IMR-90 (cell line): Measurements from ENCODE around the gene ARHGEF7.

Experiments used
- BHLHE40 ChIP-seq: fragments of 150-350 bp; IDR thresholded peaks from 2 replicates; pipeline ENCODE4 v1.6.1; 2016; ENCODE audit warnings: mild to moderate bottlenecking, low read depth, low read length
- MAFK ChIP-seq: IDR thresholded peaks from 2 replicates; pipeline ENCODE4 v1.6.1; 2012; ENCODE audit warnings: low read depth, low read length, improper control_type of control experiment
- NFE2L2 ChIP-seq: fragments of 150-350 bp; IDR thresholded peaks from 2 replicates; pipeline ENCODE4 v1.6.1; 2016; ENCODE audit warnings: low read depth, mild to moderate bottlenecking, low read length
- POLR2A ChIP-seq: IDR thresholded peaks from 2 replicates; pipeline ENCODE4 v1.6.1; 2012; ENCODE audit warnings: mild to moderate bottlenecking, low read depth, low read length
- RAD21 ChIP-seq: IDR thresholded peaks from 2 replicates; pipeline ENCODE4 v1.6.1; 2012; ENCODE audit warnings: low read length, improper control_type of control experiment
- RFX5 ChIP-seq: IDR thresholded peaks from 2 replicates; pipeline ENCODE4 v1.8.0; 2012; ENCODE audit warnings: low read depth, mild to moderate bottlenecking, low read length, moderate library complexity
- SMC3 ChIP-seq: fragments of 150-350 bp; IDR thresholded peaks from 2 replicates; pipeline ENCODE4 v1.6.1; 2016; ENCODE audit warnings: low read depth, mild to moderate bottlenecking, antibody characterized with exemption, low read length, moderate library complexity
- TF ChIP-seq, protein P1 (sequence below): conservative IDR thresholded peaks from 2 replicates; pipeline ENCODE4 v1.5.1; 2012; ENCODE audit warnings: mild to moderate bottlenecking, low read depth, low read length, improper control_type of control experiment
- TF ChIP-seq, protein P2 (sequence below): fragments of 150-350 bp; IDR thresholded peaks from 2 replicates; pipeline ENCODE4 v1.6.1; 2017; ENCODE audit warnings: mild to moderate bottlenecking, antibody characterized with exemption, low read length, low read depth

- TF ChIP-seq, protein P1, sequence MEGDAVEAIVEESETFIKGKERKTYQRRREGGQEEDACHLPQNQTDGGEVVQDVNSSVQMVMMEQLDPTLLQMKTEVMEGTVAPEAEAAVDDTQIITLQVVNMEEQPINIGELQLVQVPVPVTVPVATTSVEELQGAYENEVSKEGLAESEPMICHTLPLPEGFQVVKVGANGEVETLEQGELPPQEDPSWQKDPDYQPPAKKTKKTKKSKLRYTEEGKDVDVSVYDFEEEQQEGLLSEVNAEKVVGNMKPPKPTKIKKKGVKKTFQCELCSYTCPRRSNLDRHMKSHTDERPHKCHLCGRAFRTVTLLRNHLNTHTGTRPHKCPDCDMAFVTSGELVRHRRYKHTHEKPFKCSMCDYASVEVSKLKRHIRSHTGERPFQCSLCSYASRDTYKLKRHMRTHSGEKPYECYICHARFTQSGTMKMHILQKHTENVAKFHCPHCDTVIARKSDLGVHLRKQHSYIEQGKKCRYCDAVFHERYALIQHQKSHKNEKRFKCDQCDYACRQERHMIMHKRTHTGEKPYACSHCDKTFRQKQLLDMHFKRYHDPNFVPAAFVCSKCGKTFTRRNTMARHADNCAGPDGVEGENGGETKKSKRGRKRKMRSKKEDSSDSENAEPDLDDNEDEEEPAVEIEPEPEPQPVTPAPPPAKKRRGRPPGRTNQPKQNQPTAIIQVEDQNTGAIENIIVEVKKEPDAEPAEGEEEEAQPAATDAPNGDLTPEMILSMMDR: no peak
- TF ChIP-seq RAD21: no peak
- no peak for TF ChIP-seq POLR2A
- TF ChIP-seq RFX5: no peak
- no peak for TF ChIP-seq SMC3
- TF ChIP-seq, protein P2, sequence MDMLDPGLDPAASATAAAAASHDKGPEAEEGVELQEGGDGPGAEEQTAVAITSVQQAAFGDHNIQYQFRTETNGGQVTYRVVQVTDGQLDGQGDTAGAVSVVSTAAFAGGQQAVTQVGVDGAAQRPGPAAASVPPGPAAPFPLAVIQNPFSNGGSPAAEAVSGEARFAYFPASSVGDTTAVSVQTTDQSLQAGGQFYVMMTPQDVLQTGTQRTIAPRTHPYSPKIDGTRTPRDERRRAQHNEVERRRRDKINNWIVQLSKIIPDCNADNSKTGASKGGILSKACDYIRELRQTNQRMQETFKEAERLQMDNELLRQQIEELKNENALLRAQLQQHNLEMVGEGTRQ: no peak
- TF ChIP-seq MAFK: no peak
- TF ChIP-seq BHLHE40: no peak
- no peak for TF ChIP-seq NFE2L2
Measured at GRCh38 chr13:111130116-111130508, 15.0 kb downstream of the ARHGEF7 start.
